ENCODE measurements around the gene RAP1GAP. TPM values are rescaled to one million over a fixed set of nuclear protein-coding genes. Genes with fewer than 3 reads are reported as not detected.

The RAP1GAP gene
- total and polyA plus RNA-seq, 3 experiments from 2014 or later: 0.44 to 0.50 TPM; not detected in 1

- Histone ChIP-seq H3K9me3 (ENCODE audit: low read length) (no peaks in the 10 kb centered on the region), H3K36me3 (ENCODE audit: insufficient read depth, low read length) (no peaks in the 10 kb centered on the region), H3K27me3 (ENCODE audit: insufficient read depth, low read length, poor library complexity, severe bottlenecking) (no peaks in the 10 kb centered on the region), H3K4me3 (ENCODE audit: low read length) (no peak overlapping the region), H3K27ac (ENCODE audit: low read depth, low read length) (no peak overlapping the region), H3K4me1 (ENCODE audit: insufficient read depth, low read length) (no peaks in the 10 kb centered on the region)
- H3K4me3 Mint-ChIP-seq: no peak overlapping the region
- no peak overlapping the region for H3K27ac Mint-ChIP-seq
- H3K36me3 Mint-ChIP-seq: no peaks in the 10 kb centered on the region
- H3K9me3 Mint-ChIP-seq: no peaks in the 10 kb centered on the region
- POLR2A ChIA-PET: no interaction called here
- peaks cover 7 to 24% of the 10 kb centered on the region in 2 donors for H3K27me3 Mint-ChIP-seq
- no peak for DNase-seq
- peaks cover 0 to 4% (median 0%) of the 10 kb centered on the region in 3 donors for H3K4me1 Mint-ChIP-seq
- CTCF ChIA-PET: no interaction called here
Measured at GRCh38 chr1:21590126-21590880, 78.9 kb downstream of the RAP1GAP start.

- Histone ChIP-seq H3K4me1 (ENCODE audit: insufficient read depth, low read length) (no peaks in the 10 kb centered on the region), H3K36me3 (ENCODE audit: insufficient read depth, low read length) (no peaks in the 10 kb centered on the region), H3K27me3 (ENCODE audit: insufficient read depth, low read length, poor library complexity, severe bottlenecking) (no peaks in the 10 kb centered on the region), H3K4me3 (ENCODE audit: low read length) (no peak overlapping the region), H3K9me3 (ENCODE audit: low read length) (no peaks in the 10 kb centered on the region), H3K27ac (ENCODE audit: low read depth, low read length) (no peak overlapping the region)
- ChIA-PET POLR2A (no interaction called here), CTCF (no interaction called here)
- Mint-ChIP-seq H3K27me3 (peaks cover 7 to 29% of the 10 kb centered on the region in 2 donors), H3K27ac (no peak overlapping the region), H3K4me3 (no peak overlapping the region), H3K4me1 (peaks cover 0 to 4% (median 0%) of the 10 kb centered on the region in 3 donors), H3K36me3 (no peaks in the 10 kb centered on the region), H3K9me3 (no peaks in the 10 kb centered on the region)
- DNase-seq: no peak
Measured at GRCh38 chr1:21589618-21590017, 79.5 kb downstream of the RAP1GAP start.

- DNase-seq: no peak
- H3K27ac Mint-ChIP-seq: peak overlapping the region in 1 of 8 donors; percentile 33
- H3K27me3 Mint-ChIP-seq: peaks cover 9 to 35% of the 10 kb centered on the region in 2 donors
- no peaks in the 10 kb centered on the region for H3K9me3 ChIP-seq (ENCODE audit: low read length)
- H3K36me3 Mint-ChIP-seq: no peaks in the 10 kb centered on the region
- ChIA-PET POLR2A (no interaction called here), CTCF (interaction anchor here (1.2 kb wide), 1 partner anchor 19 kb away, joined by 3 read pairs; no protein-coding TSS in a partner anchor)
- peaks cover 0 to 4% (median 0%) of the 10 kb centered on the region in 3 donors for H3K4me1 Mint-ChIP-seq
- H3K9me3 Mint-ChIP-seq: no peaks in the 10 kb centered on the region
- no peak overlapping the region for H3K27ac ChIP-seq (ENCODE audit: low read depth, low read length)
- no peaks in the 10 kb centered on the region for H3K4me1 ChIP-seq (ENCODE audit: insufficient read depth, low read length)
- no peak overlapping the region for H3K4me3 ChIP-seq (ENCODE audit: low read length)
- H3K27me3 ChIP-seq (ENCODE audit: insufficient read depth, low read length, poor library complexity, severe bottlenecking): no peaks in the 10 kb centered on the region
- no peaks in the 10 kb centered on the region for H3K36me3 ChIP-seq (ENCODE audit: insufficient read depth, low read length)
- no peak overlapping the region for H3K4me3 Mint-ChIP-seq
Measured at GRCh38 chr1:21587602-21587953, 81.6 kb downstream of the RAP1GAP start.

GRCh38 chr1:21586846-21587601, 82.1 kb downstream of the RAP1GAP start:
- no peak for DNase-seq
- no peaks in the 10 kb centered on the region for H3K36me3 ChIP-seq (ENCODE audit: insufficient read depth, low read length)
- no peak overlapping the region for H3K27ac ChIP-seq (ENCODE audit: low read depth, low read length)
- CTCF ChIA-PET: interaction anchor here (1.2 kb wide), 1 partner anchor 18 kb away, joined by 3 read pairs; no protein-coding TSS in a partner anchor
- no peaks in the 10 kb centered on the region for H3K9me3 ChIP-seq (ENCODE audit: low read length)
- H3K9me3 Mint-ChIP-seq: no peaks in the 10 kb centered on the region
- no peak overlapping the region for H3K4me3 Mint-ChIP-seq
- POLR2A ChIA-PET: no interaction called here
- H3K27me3 Mint-ChIP-seq: peaks cover 9 to 31% of the 10 kb centered on the region in 2 donors
- peaks cover 0 to 4% (median 0%) of the 10 kb centered on the region in 3 donors for H3K4me1 Mint-ChIP-seq
- H3K4me1 ChIP-seq (ENCODE audit: insufficient read depth, low read length): no peaks in the 10 kb centered on the region
- no peak overlapping the region for H3K4me3 ChIP-seq (ENCODE audit: low read length)
- no peaks in the 10 kb centered on the region for H3K27me3 ChIP-seq (ENCODE audit: insufficient read depth, low read length, poor library complexity, severe bottlenecking)
- H3K36me3 Mint-ChIP-seq: no peaks in the 10 kb centered on the region
- no peak overlapping the region for H3K27ac Mint-ChIP-seq

GRCh38 chr1:21586222-21586621, 82.9 kb downstream of the RAP1GAP start:
- Histone ChIP-seq H3K4me1 (ENCODE audit: insufficient read depth, low read length) (no peaks in the 10 kb centered on the region), H3K4me3 (ENCODE audit: low read length) (no peak overlapping the region), H3K9me3 (ENCODE audit: low read length) (no peaks in the 10 kb centered on the region), H3K27me3 (ENCODE audit: insufficient read depth, low read length, poor library complexity, severe bottlenecking) (no peaks in the 10 kb centered on the region), H3K27ac (ENCODE audit: low read depth, low read length) (no peak overlapping the region), H3K36me3 (ENCODE audit: insufficient read depth, low read length) (no peaks in the 10 kb centered on the region)
- Mint-ChIP-seq H3K4me1 (peaks cover 0 to 4% (median 0%) of the 10 kb centered on the region in 3 donors), H3K36me3 (no peaks in the 10 kb centered on the region), H3K4me3 (no peak overlapping the region), H3K9me3 (no peaks in the 10 kb centered on the region), H3K27ac (no peak overlapping the region), H3K27me3 (peaks cover 9 to 29% of the 10 kb centered on the region in 2 donors)
- DNase-seq: no peak
- ChIA-PET POLR2A (no interaction called here), CTCF (no interaction called here)

GRCh38 chr1:21585037-21585436, 84.1 kb downstream of the RAP1GAP start:
- Histone ChIP-seq H3K36me3 (ENCODE audit: insufficient read depth, low read length) (no peaks in the 10 kb centered on the region), H3K27ac (ENCODE audit: low read depth, low read length) (no peak overlapping the region), H3K27me3 (ENCODE audit: insufficient read depth, low read length, poor library complexity, severe bottlenecking) (no peaks in the 10 kb centered on the region), H3K4me1 (ENCODE audit: insufficient read depth, low read length) (no peaks in the 10 kb centered on the region), H3K9me3 (ENCODE audit: low read length) (no peaks in the 10 kb centered on the region), H3K4me3 (ENCODE audit: low read length) (no peak overlapping the region)
- no peak overlapping the region for H3K27ac Mint-ChIP-seq
- H3K9me3 Mint-ChIP-seq: no peaks in the 10 kb centered on the region
- no peak for DNase-seq
- CTCF ChIA-PET: no interaction called here
- POLR2A ChIA-PET: no interaction called here
- no peak overlapping the region for H3K4me3 Mint-ChIP-seq
- peaks cover 11 to 29% of the 10 kb centered on the region in 2 donors for H3K27me3 Mint-ChIP-seq
- H3K36me3 Mint-ChIP-seq: no peaks in the 10 kb centered on the region
- no peaks in the 10 kb centered on the region for H3K4me1 Mint-ChIP-seq

GRCh38 chr1:21584096-21584495, 85.1 kb downstream of the RAP1GAP start:
- CTCF ChIA-PET: no interaction called here
- no peak for DNase-seq
- H3K36me3 Mint-ChIP-seq: no peaks in the 10 kb centered on the region
- no peak overlapping the region for H3K27ac Mint-ChIP-seq
- POLR2A ChIA-PET: no interaction called here
- peaks cover 11 to 28% of the 10 kb centered on the region in 2 donors for H3K27me3 Mint-ChIP-seq
- H3K4me1 Mint-ChIP-seq: no peaks in the 10 kb centered on the region
- no peaks in the 10 kb centered on the region for H3K9me3 Mint-ChIP-seq
- Histone ChIP-seq H3K4me3 (ENCODE audit: low read length) (no peak overlapping the region), H3K9me3 (ENCODE audit: low read length) (no peaks in the 10 kb centered on the region), H3K27ac (ENCODE audit: low read depth, low read length) (no peak overlapping the region), H3K27me3 (ENCODE audit: insufficient read depth, low read length, poor library complexity, severe bottlenecking) (no peaks in the 10 kb centered on the region), H3K4me1 (ENCODE audit: insufficient read depth, low read length) (no peaks in the 10 kb centered on the region), H3K36me3 (ENCODE audit: insufficient read depth, low read length) (no peaks in the 10 kb centered on the region)
- no peak overlapping the region for H3K4me3 Mint-ChIP-seq

- POLR2A ChIA-PET: no interaction called here
- Mint-ChIP-seq H3K36me3 (no peaks in the 10 kb centered on the region), H3K9me3 (no peaks in the 10 kb centered on the region), H3K27ac (no peak overlapping the region), H3K27me3 (peaks cover 7 to 20% of the 10 kb centered on the region in 2 donors), H3K4me1 (no peaks in the 10 kb centered on the region), H3K4me3 (no peak overlapping the region)
- Histone ChIP-seq H3K9me3 (ENCODE audit: low read length) (no peaks in the 10 kb centered on the region), H3K27me3 (ENCODE audit: insufficient read depth, low read length, poor library complexity, severe bottlenecking) (no peaks in the 10 kb centered on the region), H3K4me3 (ENCODE audit: low read length) (no peak overlapping the region), H3K36me3 (ENCODE audit: insufficient read depth, low read length) (no peaks in the 10 kb centered on the region), H3K27ac (ENCODE audit: low read depth, low read length) (no peak overlapping the region), H3K4me1 (ENCODE audit: insufficient read depth, low read length) (no peaks in the 10 kb centered on the region)
- CTCF ChIA-PET: no interaction called here
- DNase-seq: no peak
Measured at GRCh38 chr1:21579791-21580190, 89.4 kb downstream of the RAP1GAP start.

Data from CD8-positive, alpha-beta memory T cell (primary cell).